Right renal pelvis (tissue), 4 donors: Measurements from ENCODE around the gene ROCK2. TPM values are rescaled to one million over a fixed set of nuclear protein-coding genes. Genes with fewer than 3 reads are reported as not detected.
"Not testable (repeated sequence)": the region's sequence is repeated elsewhere in the genome, so short reads cannot be mapped to it uniquely, and the experiment has no call there.

Source experiments
- DNase-seq, 4 donors: peaks; one replicate each; pipeline ENCODE4 v3.0.0-alpha.2; 2013; ENCODE audit warnings: low read depth in 4 of 4, low spot score in 3 of 4, missing footprints in 1 of 4
- polyA plus RNA-seq, 4 donors: library from polyadenylated mRNA; unstranded; fragments of 120-200 nt; gene quantifications; one replicate each; pipeline ENCODE4 v1.2.1, GENCODE V29; 2013; ENCODE audit not compliant: insufficient read length in 4 of 4

ROCK2 gene
- polyA plus RNA-seq, 4 donors = 33.9 to 44.6 (median 39.7) TPM

DNA sequence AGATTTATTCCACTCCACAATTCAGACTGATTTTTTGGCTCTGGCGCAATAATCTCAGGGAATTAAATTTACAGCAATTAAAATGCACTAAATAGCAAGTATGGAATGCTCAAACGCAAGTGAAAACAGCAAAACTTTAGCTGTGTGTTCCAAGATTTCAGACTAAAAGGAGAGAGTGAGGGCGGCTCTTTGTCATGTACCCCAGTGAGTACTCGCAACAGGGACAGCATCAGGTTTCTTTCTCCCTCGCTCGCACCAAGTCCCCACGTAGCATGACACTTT is 1.1 kb downstream of the ROCK2 start:
- no peak for DNase-seq

DNA sequence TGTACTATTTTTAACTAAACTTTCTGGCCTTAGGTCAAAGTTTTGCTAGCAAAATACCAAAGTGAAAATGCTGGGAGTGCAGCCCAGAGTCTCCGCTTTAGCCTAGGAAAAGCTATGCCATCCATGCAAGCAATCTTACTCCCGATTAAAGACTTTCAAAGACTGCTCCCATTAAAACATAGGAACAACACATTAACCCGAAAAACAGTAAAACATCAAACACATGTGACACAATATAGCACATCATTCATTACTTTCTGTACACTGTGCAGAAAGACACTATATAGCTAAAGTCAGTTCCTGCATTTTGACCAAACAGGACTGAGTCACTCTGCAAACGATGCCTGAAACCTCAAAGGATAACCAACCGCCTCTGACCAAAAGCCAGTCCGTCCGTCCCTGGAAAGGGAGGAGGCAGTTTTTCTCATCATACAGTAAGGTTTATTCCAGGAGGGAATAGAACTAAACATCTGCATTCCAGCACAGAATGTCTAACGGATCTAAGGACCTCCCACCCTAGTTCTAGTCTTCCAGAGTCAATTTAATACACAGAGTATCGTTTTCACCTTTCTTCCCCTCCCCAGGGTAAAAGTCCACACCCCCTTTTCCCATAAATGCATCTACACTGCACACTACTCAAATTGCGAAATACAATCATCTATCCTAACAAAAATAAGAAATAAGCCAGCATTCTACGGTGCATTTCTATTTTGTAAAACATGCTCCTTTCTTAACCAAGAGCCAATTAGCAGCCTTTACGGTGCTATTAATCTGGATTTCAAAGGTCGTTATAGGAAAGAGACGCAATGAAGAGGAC is 1.7 kb downstream of the ROCK2 start:
- peak in 1 of 4 donors; percentile 21 for DNase-seq

- DNase-seq = no peak
These were observed 3.7 kb downstream of the ROCK2 start for GRCh38 chr2:11340717-11341116.

DNA sequence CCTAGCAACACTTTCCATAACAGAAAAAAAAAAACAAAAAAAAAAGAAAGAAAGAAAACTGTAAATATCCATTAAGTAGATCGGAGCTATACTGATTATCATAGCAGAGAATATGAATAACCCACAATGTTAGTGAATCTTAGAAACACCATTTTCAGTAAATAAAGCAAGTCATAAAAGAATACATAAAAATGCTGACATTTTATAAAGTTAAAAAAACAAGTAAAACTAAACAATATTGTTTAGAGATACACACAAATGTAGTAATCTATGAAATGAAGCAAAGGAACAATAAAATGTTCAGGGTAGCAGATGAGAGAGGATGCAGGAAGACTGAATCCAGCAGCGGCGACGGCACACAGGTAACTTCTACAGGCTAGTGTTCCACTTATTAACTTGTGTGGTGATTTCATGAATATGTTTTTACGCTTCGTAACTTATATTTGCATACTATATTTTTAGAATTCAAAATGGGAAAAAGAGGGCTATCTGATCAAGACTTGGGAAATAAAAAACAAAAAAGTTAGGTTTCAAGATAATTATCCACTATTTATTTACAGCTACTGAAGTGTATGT is 4.8 kb downstream of the ROCK2 start:
- DNase-seq = no peak

- DNase-seq = no peak
These were observed 5.9 kb downstream of the ROCK2 start for GRCh38 chr2:11338580-11338979.

DNA sequence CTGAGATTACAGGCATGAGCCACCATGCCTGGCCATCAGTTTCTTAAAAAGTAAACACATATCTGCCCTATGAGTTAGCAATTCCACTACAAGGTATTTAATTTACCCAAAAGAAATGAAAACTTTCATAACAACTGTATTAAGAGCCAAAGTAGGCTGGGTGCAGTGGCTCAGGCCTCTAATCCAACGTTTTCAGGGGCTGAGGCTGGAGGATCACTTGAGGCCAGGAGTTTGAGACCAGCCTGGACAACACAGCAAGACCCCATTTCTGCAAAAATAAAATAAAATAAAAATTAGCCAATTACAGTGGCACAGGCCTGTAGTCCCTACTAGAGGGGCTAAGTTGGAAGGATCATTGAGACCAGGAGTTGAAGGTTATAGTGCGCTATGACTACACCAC is 6.5 kb downstream of the ROCK2 start:
- DNase-seq = no peak

- no peak for DNase-seq
These were observed 8.2 kb downstream of the ROCK2 start for GRCh38 chr2:11336189-11336588.

DNA sequence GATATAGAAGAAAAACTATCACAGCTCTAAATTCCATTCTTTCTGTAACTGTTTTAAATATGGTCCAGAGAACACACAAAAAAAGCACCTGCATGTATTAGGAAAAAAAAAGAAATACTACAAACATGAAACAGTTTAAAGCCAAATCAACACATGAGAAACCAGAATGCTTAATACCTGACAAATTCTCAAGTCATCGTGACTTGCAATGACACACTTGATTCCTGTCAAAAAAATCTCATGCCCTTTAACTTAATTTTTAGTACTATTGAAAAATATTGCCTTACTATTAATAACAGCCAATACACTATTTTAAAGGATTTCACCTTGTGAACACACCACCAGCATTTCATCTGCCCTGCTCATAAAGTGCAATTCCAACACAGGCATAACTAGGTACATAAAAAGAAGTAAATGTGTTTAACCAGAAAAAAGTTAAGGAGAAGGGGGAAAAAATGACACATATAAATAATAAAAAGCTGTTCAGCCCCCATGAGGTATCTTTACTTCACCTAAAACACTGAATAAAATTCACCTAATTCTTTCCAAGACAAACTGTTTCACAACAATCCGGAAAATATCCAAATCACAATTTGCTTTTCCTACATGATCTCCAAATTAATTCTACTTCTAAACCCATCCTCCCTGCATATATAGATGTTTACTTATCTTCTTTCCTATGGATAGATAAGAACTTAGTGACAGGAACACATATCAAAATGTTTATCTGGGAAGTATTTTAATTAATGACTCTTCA is 10.8 kb downstream of the ROCK2 start:
- DNase-seq = no peak

DNA sequence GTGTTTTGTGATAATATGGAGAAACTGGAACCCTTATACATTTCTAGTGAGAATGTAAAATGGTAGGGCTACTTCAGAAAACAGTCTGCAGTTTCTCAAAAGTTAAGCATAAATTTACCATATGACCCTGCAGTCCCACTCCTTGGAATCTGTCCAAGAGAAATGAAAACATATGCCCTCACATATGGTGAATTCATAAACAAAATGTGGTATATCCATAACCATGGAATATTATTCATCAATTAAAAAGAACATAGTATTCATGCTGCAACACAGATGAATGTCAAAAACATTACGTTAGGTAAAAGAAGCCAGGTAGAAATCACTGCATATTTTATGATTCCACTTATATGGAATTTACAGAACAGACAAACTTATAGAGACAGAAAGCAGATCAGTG is 11.8 kb downstream of the ROCK2 start:
- no peak for DNase-seq

DNA sequence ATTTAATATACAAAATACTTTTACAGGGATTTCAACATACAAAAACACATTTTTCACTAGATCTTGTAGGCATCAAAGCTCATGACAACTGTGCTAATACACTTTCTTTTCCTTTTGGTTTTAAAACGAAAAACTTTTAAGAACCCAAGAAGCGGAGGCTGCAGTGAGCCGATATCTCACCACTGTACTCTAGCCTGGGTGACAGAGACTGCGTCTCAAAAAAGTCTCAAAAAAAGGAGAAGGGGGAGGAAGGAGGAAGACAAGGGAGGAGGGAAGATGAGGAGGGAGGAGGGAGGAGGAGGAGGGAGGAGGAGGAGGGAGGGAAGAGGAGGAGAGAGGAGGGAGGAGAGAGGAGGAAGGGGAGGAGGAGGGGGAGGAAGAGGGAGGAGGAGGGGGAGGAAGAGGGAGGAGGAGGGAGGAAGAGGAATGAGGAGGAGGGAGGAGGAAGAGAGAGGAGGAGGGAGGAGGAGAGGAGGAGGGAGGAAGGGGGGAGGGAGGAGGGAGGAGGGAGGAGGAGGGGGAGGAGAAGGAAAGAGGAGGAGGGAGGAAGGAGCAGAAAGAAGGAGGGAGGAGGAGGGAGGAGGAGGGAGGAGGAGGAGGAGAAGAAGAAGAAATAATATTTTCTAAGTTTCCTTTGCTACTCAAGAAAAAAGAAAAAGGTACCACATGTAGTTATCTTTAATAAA is 13.8 kb downstream of the ROCK2 start:
- no peak for DNase-seq

GRCh38 chr2:11329776-11330175 is 14.7 kb downstream of the ROCK2 start:
- no peak for DNase-seq

GRCh38 chr2:11328522-11328921 is 15.9 kb downstream of the ROCK2 start:
- not testable (repeated sequence) for DNase-seq

GRCh38 chr2:11327871-11328270 is 16.6 kb downstream of the ROCK2 start:
- no peak for DNase-seq

- DNase-seq = no peak
These were observed 17.7 kb downstream of the ROCK2 start for GRCh38 chr2:11326677-11327211.

GRCh38 chr2:11325961-11326676 is 18.3 kb downstream of the ROCK2 start:
- no peak for DNase-seq

DNA sequence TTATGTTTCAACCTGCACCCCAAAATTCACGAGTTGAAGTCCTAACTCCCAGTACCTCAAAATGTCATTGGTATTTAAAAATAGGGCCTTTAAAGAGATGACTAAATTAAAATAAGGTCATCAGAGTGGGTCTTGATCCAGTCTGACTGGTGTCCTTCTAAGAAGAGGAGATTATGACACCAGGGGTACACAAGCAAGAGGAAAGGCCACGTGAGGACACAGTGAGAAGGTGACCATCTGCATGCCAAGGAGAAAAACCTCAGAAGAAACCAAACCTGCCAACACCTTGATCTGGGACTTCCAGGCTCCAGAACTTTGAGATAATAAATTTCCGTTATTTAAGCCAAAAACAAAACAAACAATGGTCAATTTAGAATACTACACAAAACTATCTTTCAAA is 22.6 kb downstream of the ROCK2 start:
- no peak for DNase-seq

- no peak for DNase-seq
These were observed 23.5 kb downstream of the ROCK2 start for GRCh38 chr2:11320698-11321492.

- no peak for DNase-seq
These were observed 24.5 kb downstream of the ROCK2 start for GRCh38 chr2:11319939-11320338.

GRCh38 chr2:11315074-11315705 is 29.2 kb downstream of the ROCK2 start:
- DNase-seq = no peak
